ENCODE data around the gene RARRES2.

GRCh38 chr7:150344299-150344698 lies 2.9 kb upstream of the RARRES2 start:
- TF ChIP-seq CSRNP3 (CRISPR knock-in tag; IDR thresholded peaks at IDR 0.05), result no peak
- no peak for TF ChIP-seq TCF4 (CRISPR knock-in tag; IDR thresholded peaks at IDR 0.05; ENCODE audit: borderline replicate concordance)
- TF ChIP-seq ZFP30 (CRISPR knock-in tag; IDR thresholded peaks at IDR 0.05), result no peak
- no peak for TF ChIP-seq SNAI2 (CRISPR knock-in tag; IDR thresholded peaks at IDR 0.05)
- TF ChIP-seq CREB5 (CRISPR knock-in tag; IDR thresholded peaks at IDR 0.05; ENCODE audit: low read depth), result no peak
- TF ChIP-seq, protein P1, sequence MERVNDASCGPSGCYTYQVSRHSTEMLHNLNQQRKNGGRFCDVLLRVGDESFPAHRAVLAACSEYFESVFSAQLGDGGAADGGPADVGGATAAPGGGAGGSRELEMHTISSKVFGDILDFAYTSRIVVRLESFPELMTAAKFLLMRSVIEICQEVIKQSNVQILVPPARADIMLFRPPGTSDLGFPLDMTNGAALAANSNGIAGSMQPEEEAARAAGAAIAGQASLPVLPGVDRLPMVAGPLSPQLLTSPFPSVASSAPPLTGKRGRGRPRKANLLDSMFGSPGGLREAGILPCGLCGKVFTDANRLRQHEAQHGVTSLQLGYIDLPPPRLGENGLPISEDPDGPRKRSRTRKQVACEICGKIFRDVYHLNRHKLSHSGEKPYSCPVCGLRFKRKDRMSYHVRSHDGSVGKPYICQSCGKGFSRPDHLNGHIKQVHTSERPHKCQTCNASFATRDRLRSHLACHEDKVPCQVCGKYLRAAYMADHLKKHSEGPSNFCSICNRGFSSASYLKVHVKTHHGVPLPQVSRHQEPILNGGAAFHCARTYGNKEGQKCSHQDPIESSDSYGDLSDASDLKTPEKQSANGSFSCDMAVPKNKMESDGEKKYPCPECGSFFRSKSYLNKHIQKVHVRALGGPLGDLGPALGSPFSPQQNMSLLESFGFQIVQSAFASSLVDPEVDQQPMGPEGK (CRISPR knock-in tag; IDR thresholded peaks at IDR 0.05; ENCODE audit: borderline replicate concordance), result no peak
- no peak for TF ChIP-seq GLIS3 (CRISPR knock-in tag; IDR thresholded peaks at IDR 0.05)
- no peak for TF ChIP-seq ZNF565 (CRISPR knock-in tag; conservative IDR thresholded peaks at IDR 0.05; ENCODE audit: low read depth)
- no peak for TF ChIP-seq ARNTL (CRISPR knock-in tag; IDR thresholded peaks at IDR 0.05; ENCODE audit: borderline replicate concordance, low read depth)
- TF ChIP-seq RARB (CRISPR knock-in tag; IDR thresholded peaks at IDR 0.05), result no peak

Data from SK-N-SH treated with all-trans-retinoic acid at 6 μM for 48 hours (cell line).